ENCODE results near the gene SGK1. TPM values are rescaled to one million over a fixed set of nuclear protein-coding genes. Genes with fewer than 3 reads are reported as not detected.

The SGK1 gene
- total RNA-seq, 3 donors from 2014 or later = 104 to 459 (median 193) TPM

GRCh38 chr6:134131530-134132139, 186.3 kb downstream of the SGK1 start:
- no peaks in the 10 kb centered on the region for H3K27me3 ChIP-seq
- no peak for DNase-seq (ENCODE audit: low spot score in 2 of 2)
- H3K4me3 ChIP-seq = no peak overlapping the region
- TF ChIP-seq POLR2A (IDR thresholded peaks at IDR 0.05) (no peak), POLR2AphosphoS5 (IDR thresholded peaks at IDR 0.05) (no peak), CTCF (IDR thresholded peaks at IDR 0.05) (no peak)
- no peaks in the 10 kb centered on the region for H3K9me3 ChIP-seq
- no peaks in the 10 kb centered on the region for H3K36me3 ChIP-seq
- H3K4me1 ChIP-seq = no peaks in the 10 kb centered on the region
- H3K27ac ChIP-seq = no peak overlapping the region
- intact Hi-C loops (cut with DNase I; ENCODE audit: low total_unique reads) = no loop called here

- no peak for TF ChIP-seq POLR2AphosphoS5 (IDR thresholded peaks at IDR 0.05)
- no peak for TF ChIP-seq CTCF (IDR thresholded peaks at IDR 0.05)
- TF ChIP-seq POLR2A (IDR thresholded peaks at IDR 0.05) = no peak
- no peaks in the 10 kb centered on the region for H3K27me3 ChIP-seq
Observed at GRCh38 chr6:134128146-134128545, 189.8 kb downstream of the SGK1 start.

DNA sequence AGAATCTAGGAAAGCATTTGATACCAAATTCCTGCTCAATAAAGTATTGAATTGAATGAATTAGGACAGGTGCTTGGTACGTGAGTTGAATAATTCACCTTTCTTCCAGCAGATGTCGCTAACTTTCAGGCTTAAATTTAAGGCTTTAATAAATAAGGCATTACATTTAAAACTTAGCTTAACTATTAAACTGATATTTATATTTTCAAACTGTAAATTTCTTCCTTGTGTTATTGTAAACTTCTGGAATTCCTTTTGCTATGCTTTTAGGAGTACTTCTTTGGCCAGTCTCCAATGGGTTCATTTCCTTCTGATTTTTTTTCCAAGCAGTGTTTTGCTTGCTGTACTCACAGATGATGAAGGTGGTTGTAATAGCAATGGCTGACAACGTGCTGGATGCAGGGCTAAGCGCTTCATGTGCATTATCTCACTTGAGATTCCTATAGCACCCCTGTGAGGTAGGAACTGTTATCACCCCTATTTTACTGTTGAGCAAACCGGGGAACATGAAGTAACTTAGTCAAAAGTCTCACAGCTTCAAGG, 194.2 kb downstream of the SGK1 start:
- H3K27ac ChIP-seq = no peak overlapping the region
- H3K4me3 ChIP-seq = no peak overlapping the region
- no peaks in the 10 kb centered on the region for H3K4me1 ChIP-seq
- H3K36me3 ChIP-seq = no peaks in the 10 kb centered on the region
- DNase-seq (ENCODE audit: low spot score in 2 of 2) = no peak
- no peaks in the 10 kb centered on the region for H3K9me3 ChIP-seq
- TF ChIP-seq POLR2AphosphoS5 (IDR thresholded peaks at IDR 0.05) = no peak
- TF ChIP-seq CTCF (IDR thresholded peaks at IDR 0.05) = peak; percentile 46 to 49 (median 47)
- H3K27me3 ChIP-seq = no peaks in the 10 kb centered on the region
- intact Hi-C loops (cut with DNase I; ENCODE audit: low total_unique reads) = no loop called here

More at GRCh38 chr6:134128146-134128545, 189.8 kb downstream of the SGK1 start:
- Histone ChIP-seq H3K9me3 (no peaks in the 10 kb centered on the region), H3K27ac (no peak overlapping the region), H3K4me3 (no peak overlapping the region), H3K4me1 (no peaks in the 10 kb centered on the region), H3K36me3 (no peaks in the 10 kb centered on the region)
- DNase-seq (ENCODE audit: low spot score in 2 of 2) = no peak
- intact Hi-C loops (cut with DNase I; ENCODE audit: low total_unique reads) = no loop called here

DNA sequence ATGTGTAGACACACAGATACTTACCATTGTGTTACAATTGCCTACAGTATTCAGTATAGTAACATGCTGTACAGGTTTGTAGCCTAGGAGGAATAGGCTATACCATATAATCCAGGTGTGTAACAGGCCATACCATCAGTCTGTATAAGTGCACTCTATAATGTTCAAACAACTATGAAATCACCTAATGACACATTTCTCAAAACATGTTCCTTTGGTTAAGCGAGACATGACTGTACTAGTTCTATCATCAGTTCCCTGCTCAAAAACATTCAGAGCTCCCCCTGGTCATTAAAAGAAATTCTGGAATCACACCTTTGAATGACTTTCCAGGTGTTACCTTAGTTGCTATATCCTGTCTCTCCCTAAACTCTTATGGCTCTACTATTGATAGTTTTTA, 195.1 kb downstream of the SGK1 start:
- no peak for DNase-seq (ENCODE audit: low spot score in 2 of 2)
- H3K9me3 ChIP-seq = no peaks in the 10 kb centered on the region
- no peak overlapping the region for H3K27ac ChIP-seq
- TF ChIP-seq POLR2AphosphoS5 (IDR thresholded peaks at IDR 0.05) (no peak), POLR2A (IDR thresholded peaks at IDR 0.05) (no peak), CTCF (IDR thresholded peaks at IDR 0.05) (no peak)
- no peaks in the 10 kb centered on the region for H3K36me3 ChIP-seq
- no peaks in the 10 kb centered on the region for H3K27me3 ChIP-seq
- intact Hi-C loops (cut with DNase I; ENCODE audit: low total_unique reads) = no loop called here
- no peaks in the 10 kb centered on the region for H3K4me1 ChIP-seq
- H3K4me3 ChIP-seq = no peak overlapping the region

- Histone ChIP-seq H3K9me3 (no peaks in the 10 kb centered on the region), H3K4me3 (no peak overlapping the region), H3K4me1 (no peaks in the 10 kb centered on the region), H3K27ac (no peak overlapping the region), H3K27me3 (peaks cover 0 to 10% of the 10 kb centered on the region in 2 donors), H3K36me3 (no peaks in the 10 kb centered on the region)
- no peak for TF ChIP-seq POLR2A (IDR thresholded peaks at IDR 0.05)
- TF ChIP-seq POLR2AphosphoS5 (IDR thresholded peaks at IDR 0.05) = no peak
- no peak for TF ChIP-seq CTCF (IDR thresholded peaks at IDR 0.05)
- intact Hi-C loops (cut with DNase I; ENCODE audit: low total_unique reads) = no loop called here
- DNase-seq (ENCODE audit: low spot score in 2 of 2) = no peak
Observed at GRCh38 chr6:134119486-134119885, 198.4 kb downstream of the SGK1 start.

Measured in breast epithelium (tissue), 4 donors.